GM12878 (cell line): ENCODE data around the gene SPINK4.

Source experiments
- CREB1 ChIP-seq: IDR thresholded peaks from 2 replicates; pipeline ENCODE4 v1.6.1; 2012; ENCODE audit warnings: low read depth, mild to moderate bottlenecking, inconsistent platforms
- MXI1 ChIP-seq: fragments of 150-350 bp; IDR thresholded peaks from 2 replicates; pipeline ENCODE4 v1.6.1; 2011; ENCODE audit warnings: low read depth, mild to moderate bottlenecking, inconsistent platforms, low read length, improper control_type of control experiment
- POLR2A ChIP-seq: IDR thresholded peaks from 2 replicates; pipeline ENCODE4 v1.6.1; 2011; ENCODE audit warnings: low read depth, mild to moderate bottlenecking, low read length
- TCF7 ChIP-seq: IDR thresholded peaks from 2 replicates; pipeline ENCODE4 v1.6.1; 2014; ENCODE audit warnings: antibody characterized with exemption, borderline replicate concordance
- TF ChIP-seq, protein P1 (sequence below), 3 experiments: IDR thresholded peaks in 2 of 3; conservative IDR thresholded peaks in 1 of 3; 2 replicates each; pipeline ENCODE4 v1.5.1; 2011; ENCODE audit warnings: low read depth in 3 of 3, low read length in 3 of 3, mild to moderate bottlenecking in 3 of 3, control low read depth in 2 of 3, moderate library complexity in 2 of 3, inconsistent platforms in 1 of 3, mixed read lengths in 1 of 3; ENCODE audit not compliant: control insufficient read depth in 2 of 3, insufficient read depth in 1 of 3; ENCODE audit errors: extremely low read depth in 1 of 3
- TF ChIP-seq, protein P2 (sequence below): fragments of 450-650 bp; IDR thresholded peaks from 2 replicates; pipeline ENCODE4 v1.6.1; 2016; ENCODE audit warnings: mild to moderate bottlenecking

DNA sequence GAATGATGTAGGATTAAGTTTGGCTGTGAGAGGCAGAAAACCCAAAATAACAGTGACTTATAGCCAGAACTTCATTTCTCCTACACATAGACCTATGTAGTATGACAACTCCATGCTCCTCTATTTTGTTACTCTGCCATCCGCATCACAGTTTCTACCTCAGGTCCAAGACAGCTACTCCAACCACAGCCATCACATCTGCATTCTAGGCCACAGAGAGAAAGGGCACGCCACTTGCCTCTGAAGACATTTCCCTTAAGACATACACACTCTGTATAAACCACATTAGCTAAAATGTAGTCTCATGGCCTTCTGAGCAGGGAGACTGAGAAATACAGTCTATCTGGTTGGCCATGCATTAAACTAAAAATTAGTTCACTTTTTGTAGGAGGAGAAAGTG, 10.0 kb downstream of the SPINK4 start:
- TF ChIP-seq, protein P1, sequence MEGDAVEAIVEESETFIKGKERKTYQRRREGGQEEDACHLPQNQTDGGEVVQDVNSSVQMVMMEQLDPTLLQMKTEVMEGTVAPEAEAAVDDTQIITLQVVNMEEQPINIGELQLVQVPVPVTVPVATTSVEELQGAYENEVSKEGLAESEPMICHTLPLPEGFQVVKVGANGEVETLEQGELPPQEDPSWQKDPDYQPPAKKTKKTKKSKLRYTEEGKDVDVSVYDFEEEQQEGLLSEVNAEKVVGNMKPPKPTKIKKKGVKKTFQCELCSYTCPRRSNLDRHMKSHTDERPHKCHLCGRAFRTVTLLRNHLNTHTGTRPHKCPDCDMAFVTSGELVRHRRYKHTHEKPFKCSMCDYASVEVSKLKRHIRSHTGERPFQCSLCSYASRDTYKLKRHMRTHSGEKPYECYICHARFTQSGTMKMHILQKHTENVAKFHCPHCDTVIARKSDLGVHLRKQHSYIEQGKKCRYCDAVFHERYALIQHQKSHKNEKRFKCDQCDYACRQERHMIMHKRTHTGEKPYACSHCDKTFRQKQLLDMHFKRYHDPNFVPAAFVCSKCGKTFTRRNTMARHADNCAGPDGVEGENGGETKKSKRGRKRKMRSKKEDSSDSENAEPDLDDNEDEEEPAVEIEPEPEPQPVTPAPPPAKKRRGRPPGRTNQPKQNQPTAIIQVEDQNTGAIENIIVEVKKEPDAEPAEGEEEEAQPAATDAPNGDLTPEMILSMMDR (IDR thresholded peaks at IDR 0.05 in 2 of 3, conservative IDR thresholded peaks at IDR 0.05 in 1 of 3; ENCODE audit: control insufficient read depth in 2 of 3, extremely low read depth in 1 of 3, insufficient read depth in 1 of 3, low read depth in 3 of 3, low read length in 3 of 3), result no peak
- TF ChIP-seq MXI1 (no peak), TCF7 (no peak), CREB1 (no peak), POLR2A (no peak)
- TF ChIP-seq, protein P2, sequence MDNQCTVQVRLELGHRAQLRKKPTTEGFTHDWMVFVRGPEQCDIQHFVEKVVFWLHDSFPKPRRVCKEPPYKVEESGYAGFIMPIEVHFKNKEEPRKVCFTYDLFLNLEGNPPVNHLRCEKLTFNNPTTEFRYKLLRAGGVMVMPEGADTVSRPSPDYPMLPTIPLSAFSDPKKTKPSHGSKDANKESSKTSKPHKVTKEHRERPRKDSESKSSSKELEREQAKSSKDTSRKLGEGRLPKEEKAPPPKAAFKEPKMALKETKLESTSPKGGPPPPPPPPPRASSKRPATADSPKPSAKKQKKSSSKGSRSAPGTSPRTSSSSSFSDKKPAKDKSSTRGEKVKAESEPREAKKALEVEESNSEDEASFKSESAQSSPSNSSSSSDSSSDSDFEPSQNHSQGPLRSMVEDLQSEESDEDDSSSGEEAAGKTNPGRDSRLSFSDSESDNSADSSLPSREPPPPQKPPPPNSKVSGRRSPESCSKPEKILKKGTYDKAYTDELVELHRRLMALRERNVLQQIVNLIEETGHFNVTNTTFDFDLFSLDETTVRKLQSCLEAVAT, result no peak
